RWPE1 (cell line): ENCODE measurements around the gene PLA2G7.
"Not testable (repeated sequence)": the region's sequence is repeated elsewhere in the genome, so short reads cannot be mapped to it uniquely, and the experiment has no call there.

Experiments
- CTCF ChIA-PET: fragments of 350-600 bp; sonication (Branson Sonifier 250); formaldehyde crosslinking; extraction: SDS; loops from one replicate; lab custom pipeline; 2021; lab: Yijun Ruan, JAX
- POLR2A ChIA-PET: fragments of 400-600 bp; formaldehyde crosslinking; extraction: SDS; loops from one replicate; lab custom pipeline; 2020; ENCODE audit warnings: antibody characterized with exemption; ENCODE audit not compliant: low non-redundant PET; lab: Yijun Ruan, JAX
- DNase-seq: peaks from one replicate; pipeline ENCODE4 v3.0.0; 2012; ENCODE audit warnings: low spot score
- H3K27ac ChIP-seq: fragments of 450-650 bp; 2 replicates; pipeline ENCODE4 v1.5.1; 2017
- TF ChIP-seq, protein P1 (sequence below): fragments of 450-650 bp; conservative IDR thresholded peaks from 2 replicates; pipeline ENCODE4 v1.5.1; 2017; ENCODE audit warnings: low read depth, mild to moderate bottlenecking

The PLA2G7 gene

DNA sequence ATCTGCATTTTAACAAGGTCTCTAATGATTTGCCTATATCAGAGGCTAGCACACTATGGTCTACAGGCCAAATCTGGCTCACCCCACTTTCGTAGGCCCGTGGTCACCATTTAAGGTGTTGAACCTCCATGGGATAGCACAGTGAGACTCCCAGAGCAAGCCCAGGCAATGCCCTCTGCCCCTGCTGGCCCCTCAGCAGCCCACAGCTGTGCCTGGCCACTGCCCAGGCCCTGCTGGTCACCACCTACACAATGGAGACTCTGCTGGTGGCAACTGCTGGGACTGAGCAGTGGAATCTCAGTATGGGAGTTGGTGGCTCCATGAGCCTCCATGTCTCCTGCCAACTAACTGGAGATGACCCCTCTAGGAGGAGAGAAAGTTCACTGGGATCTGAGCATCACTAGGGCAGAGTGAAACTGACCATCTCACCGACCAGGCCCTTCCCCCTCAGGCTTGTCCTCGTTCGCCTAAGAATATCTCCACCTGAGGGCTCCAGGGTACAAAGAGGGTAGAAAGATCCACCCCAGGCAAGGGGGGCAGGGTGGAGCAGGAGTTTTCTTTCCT, 13.8 kb upstream of the PLA2G7 start:
- CTCF ChIA-PET, result no interaction called here
- TF ChIP-seq, protein P1, sequence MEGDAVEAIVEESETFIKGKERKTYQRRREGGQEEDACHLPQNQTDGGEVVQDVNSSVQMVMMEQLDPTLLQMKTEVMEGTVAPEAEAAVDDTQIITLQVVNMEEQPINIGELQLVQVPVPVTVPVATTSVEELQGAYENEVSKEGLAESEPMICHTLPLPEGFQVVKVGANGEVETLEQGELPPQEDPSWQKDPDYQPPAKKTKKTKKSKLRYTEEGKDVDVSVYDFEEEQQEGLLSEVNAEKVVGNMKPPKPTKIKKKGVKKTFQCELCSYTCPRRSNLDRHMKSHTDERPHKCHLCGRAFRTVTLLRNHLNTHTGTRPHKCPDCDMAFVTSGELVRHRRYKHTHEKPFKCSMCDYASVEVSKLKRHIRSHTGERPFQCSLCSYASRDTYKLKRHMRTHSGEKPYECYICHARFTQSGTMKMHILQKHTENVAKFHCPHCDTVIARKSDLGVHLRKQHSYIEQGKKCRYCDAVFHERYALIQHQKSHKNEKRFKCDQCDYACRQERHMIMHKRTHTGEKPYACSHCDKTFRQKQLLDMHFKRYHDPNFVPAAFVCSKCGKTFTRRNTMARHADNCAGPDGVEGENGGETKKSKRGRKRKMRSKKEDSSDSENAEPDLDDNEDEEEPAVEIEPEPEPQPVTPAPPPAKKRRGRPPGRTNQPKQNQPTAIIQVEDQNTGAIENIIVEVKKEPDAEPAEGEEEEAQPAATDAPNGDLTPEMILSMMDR, result no peak
- H3K27ac ChIP-seq, result no peak overlapping the region
- no peak for DNase-seq
- POLR2A ChIA-PET, result no interaction called here

DNA sequence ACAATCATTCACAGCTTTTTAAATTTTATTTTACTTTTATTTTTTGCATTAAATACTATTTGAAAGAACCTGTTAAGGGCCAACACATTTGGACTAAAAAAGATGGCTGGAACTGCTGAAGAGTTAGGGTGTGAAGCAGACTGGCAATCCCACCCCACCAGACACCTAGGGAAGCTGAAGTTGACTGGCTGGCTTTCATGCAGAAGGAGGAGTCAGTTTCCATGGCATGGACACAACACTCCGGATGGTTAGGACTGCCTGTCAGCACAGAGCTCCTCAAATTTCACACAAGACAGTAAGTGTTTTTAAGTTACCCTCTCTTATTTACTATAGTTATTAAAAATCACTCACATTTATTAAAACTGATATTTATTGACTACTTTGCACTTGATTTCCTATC, 11.5 kb upstream of the PLA2G7 start, which contains the start of gene ANKRD66:
Gene ANKRD66 (plus strand): TSS at position 238 of the 400 bp plus-strand sequence. CDS start 5,016 bp downstream, outside the sequence.
- POLR2A ChIA-PET, result no interaction called here
- DNase-seq, result no peak
- TF ChIP-seq, protein P1, result no peak
- no peak within 1 kb of the TSS for H3K27ac ChIP-seq
- CTCF ChIA-PET, result no interaction called here

DNA sequence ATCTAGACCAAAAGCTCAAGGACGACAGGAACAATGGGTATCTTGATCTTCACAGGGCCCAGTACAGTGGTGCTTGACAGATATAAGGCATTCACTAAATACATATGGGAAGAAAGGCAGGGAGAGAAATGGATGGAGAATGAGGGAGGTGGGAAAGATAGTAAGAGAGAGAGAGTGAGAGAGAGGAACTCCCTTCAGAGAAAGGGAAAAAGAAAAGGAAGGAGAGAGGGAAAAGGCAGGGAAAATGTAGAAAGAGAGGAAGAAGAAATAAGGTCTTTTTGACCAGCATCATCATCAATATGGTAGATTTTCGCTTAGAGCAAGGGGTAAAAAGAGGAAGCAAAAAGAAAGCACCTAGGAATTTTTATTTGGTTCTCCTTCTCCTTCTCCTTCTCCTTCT, 10.8 kb upstream of the PLA2G7 start:
- no peak for DNase-seq
- POLR2A ChIA-PET, result no interaction called here
- CTCF ChIA-PET, result interaction anchor here (0.6 kb wide), 1 partner anchor 193 kb away, joined by 8 read pairs; no protein-coding TSS in a partner anchor

DNA sequence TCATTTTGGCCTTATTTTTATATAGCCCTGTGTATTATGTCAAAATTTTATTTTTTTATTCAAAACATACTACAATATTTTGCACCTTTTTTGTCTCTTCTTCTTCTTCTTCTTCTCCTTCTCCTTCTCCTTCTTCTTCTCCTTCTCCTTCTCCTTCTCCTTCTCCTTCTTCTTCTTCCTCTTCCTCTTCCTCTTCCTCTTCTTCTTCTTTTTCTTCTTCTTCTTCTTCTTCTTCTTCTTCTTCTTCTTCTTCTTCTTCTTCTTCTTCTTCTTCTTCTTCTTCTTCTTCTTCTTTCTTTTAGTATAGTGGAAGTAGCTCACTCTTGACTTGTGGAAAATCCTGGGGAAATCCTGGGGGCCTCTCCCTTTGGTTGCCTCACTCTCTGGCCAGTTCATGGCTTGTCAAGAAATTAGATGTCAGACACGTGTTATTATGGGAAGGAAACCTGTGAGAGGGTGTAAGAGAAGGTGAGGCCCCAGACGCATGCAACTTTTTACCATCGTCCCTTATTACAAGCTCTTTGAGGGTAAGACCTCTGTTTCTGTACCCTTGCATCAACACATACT, 9.1 kb upstream of the PLA2G7 start:
- CTCF ChIA-PET, POLR2A ChIA-PET, H3K27ac ChIP-seq, DNase-seq: not testable (repeated sequence)

More for the DNA sequence above, 10.8 kb upstream of the PLA2G7 start:
- no peak overlapping the region for H3K27ac ChIP-seq
- TF ChIP-seq, protein P1, result no peak

DNA sequence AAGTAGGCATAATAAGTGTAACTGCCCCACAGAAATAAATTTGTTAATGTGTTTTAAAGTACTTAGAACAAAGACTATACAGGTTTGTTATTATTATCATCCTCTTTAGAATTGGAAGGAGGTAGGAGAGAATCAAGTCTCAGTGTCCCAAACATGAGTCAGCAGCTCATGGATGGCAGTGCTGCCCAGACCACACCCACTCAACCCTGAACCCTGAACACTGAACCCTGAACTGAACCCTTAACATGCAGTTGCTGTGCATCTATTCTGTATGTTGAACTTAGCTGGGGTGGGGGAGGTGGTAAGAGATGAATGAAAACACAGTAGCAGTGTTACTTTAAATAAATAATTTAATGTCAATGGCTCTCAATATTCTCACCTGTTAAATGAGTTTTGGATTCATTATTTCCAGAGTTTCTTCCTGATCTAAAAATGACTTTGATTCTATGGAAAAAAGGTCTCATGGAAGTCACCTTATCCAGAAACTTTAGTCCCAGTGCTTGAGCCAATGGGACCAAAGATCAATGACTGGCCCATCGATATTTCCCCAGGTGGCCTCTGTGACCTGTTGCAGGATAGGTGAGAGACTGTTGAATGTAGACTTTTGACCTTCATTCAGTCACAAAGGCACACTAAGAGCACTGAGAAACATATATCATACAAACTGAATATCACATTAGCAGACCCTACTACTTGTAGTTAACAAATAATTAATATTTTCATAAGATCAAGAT, 8.4 kb upstream of the PLA2G7 start:
- TF ChIP-seq, protein P1, result no peak
- CTCF ChIA-PET, result no interaction called here
- no peak for DNase-seq
- no peak overlapping the region for H3K27ac ChIP-seq
- POLR2A ChIA-PET, result no interaction called here

DNA sequence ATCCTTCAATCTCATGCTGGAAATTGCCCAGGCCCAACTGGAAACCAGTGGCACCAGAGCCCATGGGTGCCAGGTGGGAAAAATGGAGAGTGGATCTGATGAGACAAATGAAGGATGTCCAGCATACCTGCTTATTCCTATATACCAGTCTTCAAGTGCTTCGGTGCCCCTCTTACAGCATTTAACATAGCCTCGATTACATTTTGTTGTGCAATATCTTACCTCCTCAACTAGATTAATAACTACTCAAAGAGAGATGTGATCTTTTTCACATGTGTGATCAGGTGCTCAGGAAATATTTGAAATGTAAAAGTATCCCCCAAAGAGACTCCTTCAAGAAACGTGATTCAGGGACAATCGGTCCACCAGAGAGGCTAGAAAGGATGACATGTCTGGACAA, 6.7 kb upstream of the PLA2G7 start:
- TF ChIP-seq, protein P1, result no peak
- no peak for DNase-seq
- ChIA-PET CTCF (no interaction called here), POLR2A (no interaction called here)
- H3K27ac ChIP-seq, result no peak overlapping the region

DNA sequence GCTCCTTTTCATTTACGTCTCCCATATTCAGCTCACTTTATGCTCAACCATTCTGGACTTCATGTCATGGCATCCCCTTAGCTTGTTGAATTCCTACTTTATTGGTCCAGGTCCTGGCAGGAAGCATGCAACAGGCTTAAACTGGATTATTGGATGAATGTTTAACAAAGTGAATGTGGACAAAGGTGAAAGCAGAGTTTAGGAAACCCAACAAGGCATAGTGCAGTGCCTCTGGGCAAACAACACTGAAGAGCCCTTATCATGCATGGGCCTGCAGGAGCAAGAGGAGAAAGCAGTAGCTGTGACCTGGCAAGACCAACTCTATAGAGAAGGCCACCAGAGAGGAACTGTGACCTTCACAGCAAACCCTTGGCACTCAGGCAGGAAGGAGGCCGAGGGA, 6.3 kb upstream of the PLA2G7 start:
- DNase-seq, result no peak
- no peak overlapping the region for H3K27ac ChIP-seq
- POLR2A ChIA-PET, result no interaction called here
- CTCF ChIA-PET, result no interaction called here
- TF ChIP-seq, protein P1, result no peak
